ENCODE data around the gene TMEM245. TPM values are rescaled to one million over a fixed set of nuclear protein-coding genes. Genes with fewer than 3 reads are reported as not detected.
"Not testable (repeated sequence)": the region's sequence is repeated elsewhere in the genome, so short reads cannot be mapped to it uniquely, and the experiment has no call there.

Gene TMEM245
- total and polyA plus RNA-seq, 7 donors = 1.8 to 105 (median 90.7) TPM

DNA sequence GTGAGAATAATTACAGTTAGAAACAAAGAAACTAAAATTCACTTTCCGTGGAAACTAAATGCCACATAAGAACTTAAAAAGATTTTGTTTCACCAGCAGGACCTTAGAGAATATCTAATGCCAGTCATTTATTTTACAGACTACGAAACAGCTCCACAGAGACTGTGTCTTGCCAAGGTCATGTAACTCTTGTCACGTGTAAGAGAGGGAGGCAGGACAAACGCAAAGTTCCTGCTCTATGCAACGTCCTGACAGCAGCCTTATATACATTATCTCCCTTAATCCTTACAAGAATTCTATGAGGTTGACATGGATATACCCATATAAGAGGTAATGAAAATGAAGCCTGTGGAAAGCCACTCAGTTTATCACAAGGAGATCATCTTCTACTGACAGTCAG is 145.9 kb downstream of the TMEM245 start:
- Histone ChIP-seq H3K27me3 (no peaks in the 10 kb centered on the region), H3K4me1 (peaks cover 0 to 47% (median 40%) of the 10 kb centered on the region in 4 donors), H3K27ac (peak overlapping the region in 1 of 4 donors; percentile 54), H3K9me3 (no peaks in the 10 kb centered on the region), H3K36me3 (peaks cover 0 to 7% (median 0%) of the 10 kb centered on the region in 4 donors), H3K4me3 (no peak overlapping the region)
- no peak for DNase-seq
- 86 to 87% methylated on average over 5 of the region's 5 CpGs for WGBS, 2 donors
- intact Hi-C loops (cut with DNase I) = no loop called here
- TF ChIP-seq EP300 (IDR thresholded peaks at IDR 0.05) (no peak), POLR2AphosphoS5 (IDR thresholded peaks at IDR 0.05) (peak in 1 of 4 donors; percentile 15)

- Histone ChIP-seq H3K27ac (peak overlapping the region in 2 of 4 donors; percentile 28 to 54), H3K27me3 (no peaks in the 10 kb centered on the region), H3K4me3 (no peak overlapping the region), H3K36me3 (peaks cover 0 to 7% (median 0%) of the 10 kb centered on the region in 4 donors), H3K9me3 (no peaks in the 10 kb centered on the region), H3K4me1 (peaks cover 0 to 42% (median 30%) of the 10 kb centered on the region in 4 donors)
- TF ChIP-seq EP300 (IDR thresholded peaks at IDR 0.05) (no peak), POLR2AphosphoS5 (IDR thresholded peaks at IDR 0.05) (no peak), CTCF (IDR thresholded peaks at IDR 0.05) (no peak), POLR2A (IDR thresholded peaks at IDR 0.05) (no peak)
- intact Hi-C loops (cut with DNase I) = no loop called here
- 80 to 84% methylated on average over 2 of the region's 2 CpGs for WGBS, 2 donors
- no peak for DNase-seq
Measured at GRCh38 chr9:108972626-108973209, 147.0 kb downstream of the TMEM245 start.

DNA sequence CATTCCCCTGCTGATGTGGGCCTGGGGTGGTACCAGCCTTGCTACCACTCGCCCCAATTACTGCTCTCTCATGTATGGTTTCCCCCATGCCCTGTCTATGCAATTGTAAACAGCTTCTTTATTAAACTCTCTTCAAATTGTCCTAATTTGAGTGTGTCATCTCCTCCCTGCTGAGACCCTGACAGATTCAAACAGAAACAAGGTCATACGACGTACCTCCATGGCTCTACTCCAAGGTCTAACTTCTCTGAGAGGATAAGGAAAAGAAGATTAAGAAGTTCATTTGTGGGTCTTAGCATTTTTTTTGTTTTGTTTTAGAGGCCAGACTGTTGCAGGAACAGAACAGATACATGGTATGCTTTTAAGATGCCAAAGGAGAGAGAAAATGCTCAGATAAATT is 147.6 kb downstream of the TMEM245 start:
- 94 to 96% methylated on average over 3 of the region's 3 CpGs for WGBS, 2 donors
- peaks cover 0 to 41% (median 29%) of the 10 kb centered on the region in 4 donors for H3K4me1 ChIP-seq
- TF ChIP-seq POLR2A (IDR thresholded peaks at IDR 0.05) (no peak), POLR2AphosphoS5 (IDR thresholded peaks at IDR 0.05) (no peak), CTCF (IDR thresholded peaks at IDR 0.05) (no peak), EP300 (IDR thresholded peaks at IDR 0.05) (no peak)
- intact Hi-C loops (cut with DNase I) = no loop called here
- H3K27me3 ChIP-seq = no peaks in the 10 kb centered on the region
- H3K36me3 ChIP-seq = peaks cover 0 to 7% (median 0%) of the 10 kb centered on the region in 4 donors
- DNase-seq = no peak
- peak overlapping the region in 2 of 4 donors; percentile 28 to 54 for H3K27ac ChIP-seq
- H3K4me3 ChIP-seq = no peak overlapping the region
- H3K9me3 ChIP-seq = no peaks in the 10 kb centered on the region

GRCh38 chr9:108971392-108971791 is 148.4 kb downstream of the TMEM245 start:
- H3K27ac ChIP-seq; DNase-seq; intact Hi-C loops (cut with DNase I); H3K27me3 ChIP-seq; H3K36me3 ChIP-seq; H3K4me3 ChIP-seq; H3K9me3 ChIP-seq: not testable (repeated sequence)
- 98 to 100% methylated on average over 2 of the region's 2 CpGs for WGBS, 2 donors
- H3K4me1 ChIP-seq = peaks cover 0 to 41% (median 29%) of the 10 kb centered on the region in 4 donors

DNA sequence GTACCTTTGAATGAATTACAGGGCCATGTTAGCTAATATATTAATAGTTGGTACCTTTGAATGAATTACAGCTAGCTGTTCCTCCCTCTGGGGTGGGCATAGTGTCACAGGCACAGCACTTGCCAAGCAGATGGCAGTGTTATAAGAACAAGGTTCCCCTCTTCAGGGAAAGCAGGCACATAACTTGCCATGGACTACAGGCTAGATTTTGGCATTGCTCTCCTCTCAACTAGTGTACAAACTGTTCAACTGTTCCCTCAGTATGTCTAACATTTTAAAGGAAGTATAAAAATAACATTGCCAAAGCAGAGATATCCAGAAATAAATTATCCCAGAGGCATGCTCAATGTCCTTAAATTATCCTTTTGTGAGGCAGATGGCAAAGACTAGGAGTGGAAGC is 151.8 kb downstream of the TMEM245 start:
- Histone ChIP-seq H3K4me1 (peaks cover 0 to 24% (median 11%) of the 10 kb centered on the region in 4 donors), H3K27ac (no peak overlapping the region), H3K27me3 (no peaks in the 10 kb centered on the region), H3K4me3 (no peak overlapping the region), H3K9me3 (no peaks in the 10 kb centered on the region), H3K36me3 (peaks cover 0 to 31% (median 3%) of the 10 kb centered on the region in 4 donors)
- intact Hi-C loops (cut with DNase I) = no loop called here
- DNase-seq = no peak
- TF ChIP-seq POLR2A (IDR thresholded peaks at IDR 0.05) (no peak), EP300 (IDR thresholded peaks at IDR 0.05) (no peak), POLR2AphosphoS5 (IDR thresholded peaks at IDR 0.05) (no peak), CTCF (IDR thresholded peaks at IDR 0.05) (no peak)

Small RNA genes within 50 kb of the gene (small RNA-seq; reads per million reads assigned to genes)
- gene MIR32 (0 to 0.24 (median 0.22) reads per million in 3 donors), gene RF00019 (0 reads per million in 3 donors)

Other genes starting within 250 kb of the TMEM245 start
- 10 to 100 TPM; 11.0 to 17.2 (median 15.3) TPM for gene ELP1, start 185.8 kb downstream of the TMEM245 start, total RNA-seq
- gene ELP1, start 185.8 kb downstream of the TMEM245 start, polyA plus RNA-seq = 10 to 100 TPM in 1 of 3 donors, 1 to 10 TPM in 2; 3.9 to 10.7 (median 7.8) TPM
- 10 to 100 TPM in 2 of 4 donors, 1 to 10 TPM in 2; 5.6 to 12.5 (median 8.2) TPM for gene ABITRAM, start 185.5 kb downstream of the TMEM245 start, total RNA-seq
- gene ABITRAM, start 185.5 kb downstream of the TMEM245 start, polyA plus RNA-seq = 10 to 100 TPM; 11.8 to 18.3 (median 13.2) TPM
- gene CTNNAL1, start 106.4 kb downstream of the TMEM245 start, total RNA-seq = 10 to 100 TPM; 36.4 to 56.8 (median 42.6) TPM
- 10 to 100 TPM; 18.7 to 32.4 (median 22.2) TPM for gene CTNNAL1, start 106.4 kb downstream of the TMEM245 start, polyA plus RNA-seq
- 1 to 10 TPM; 2.3 to 4.5 (median 3.3) TPM for gene FRRS1L, start 47.3 kb upstream of the TMEM245 start, total RNA-seq
- gene FRRS1L, start 47.3 kb upstream of the TMEM245 start, polyA plus RNA-seq = under 1 TPM in 2 of 3 donors, not detected in 1; 0.23 to 0.61 TPM
- gene EPB41L4B, start 201.1 kb upstream of the TMEM245 start, total RNA-seq = 1 to 10 TPM in 2 of 4 donors, under 1 TPM in 2; 0.49 to 2.5 (median 1.4) TPM
- gene EPB41L4B, start 201.1 kb upstream of the TMEM245 start, polyA plus RNA-seq = 100 to 1,000 TPM in 2 of 3 donors, 10 to 100 TPM in 1; 41.8 to 160 (median 107) TPM

Data from sigmoid colon (tissue), 7 donors.